ENCODE results near the gene MYOM1.

Gene MYOM1

GRCh38 chr18:3060667-3061580 is 158.8 kb downstream of the MYOM1 start:
- H2AFZ ChIP-seq = peak overlapping the region; percentile 18
- H3K4me2 ChIP-seq (ENCODE audit: low read length) = no peak overlapping the region
- H3K4me3 ChIP-seq (ENCODE audit: low read depth, low read length) = no peak overlapping the region
- no peaks in the 10 kb centered on the region for H3K9me3 ChIP-seq (ENCODE audit: control insufficient read depth, low read length)
- TF ChIP-seq, protein P1, sequence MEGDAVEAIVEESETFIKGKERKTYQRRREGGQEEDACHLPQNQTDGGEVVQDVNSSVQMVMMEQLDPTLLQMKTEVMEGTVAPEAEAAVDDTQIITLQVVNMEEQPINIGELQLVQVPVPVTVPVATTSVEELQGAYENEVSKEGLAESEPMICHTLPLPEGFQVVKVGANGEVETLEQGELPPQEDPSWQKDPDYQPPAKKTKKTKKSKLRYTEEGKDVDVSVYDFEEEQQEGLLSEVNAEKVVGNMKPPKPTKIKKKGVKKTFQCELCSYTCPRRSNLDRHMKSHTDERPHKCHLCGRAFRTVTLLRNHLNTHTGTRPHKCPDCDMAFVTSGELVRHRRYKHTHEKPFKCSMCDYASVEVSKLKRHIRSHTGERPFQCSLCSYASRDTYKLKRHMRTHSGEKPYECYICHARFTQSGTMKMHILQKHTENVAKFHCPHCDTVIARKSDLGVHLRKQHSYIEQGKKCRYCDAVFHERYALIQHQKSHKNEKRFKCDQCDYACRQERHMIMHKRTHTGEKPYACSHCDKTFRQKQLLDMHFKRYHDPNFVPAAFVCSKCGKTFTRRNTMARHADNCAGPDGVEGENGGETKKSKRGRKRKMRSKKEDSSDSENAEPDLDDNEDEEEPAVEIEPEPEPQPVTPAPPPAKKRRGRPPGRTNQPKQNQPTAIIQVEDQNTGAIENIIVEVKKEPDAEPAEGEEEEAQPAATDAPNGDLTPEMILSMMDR (IDR thresholded peaks at IDR 0.05) = no peak
- no peak overlapping the region for H3K27ac ChIP-seq
- no peak overlapping the region for H3K9ac ChIP-seq
- H3K27me3 ChIP-seq (ENCODE audit: control insufficient read depth, insufficient read depth, low read length) = no peaks in the 10 kb centered on the region
- no peaks in the 10 kb centered on the region for H3K4me1 ChIP-seq
- no peaks in the 10 kb centered on the region for H3K79me2 ChIP-seq
- no peaks in the 10 kb centered on the region for H3K36me3 ChIP-seq (ENCODE audit: control insufficient read depth, insufficient read depth, low read length)

- Histone ChIP-seq H3K27ac (no peak overlapping the region), H3K4me2 (ENCODE audit: low read length) (no peak overlapping the region), H3K9ac (no peak overlapping the region), H3K9me3 (ENCODE audit: control insufficient read depth, low read length) (no peaks in the 10 kb centered on the region), H2AFZ (no peak overlapping the region), H3K4me1 (no peaks in the 10 kb centered on the region), H3K27me3 (ENCODE audit: control insufficient read depth, insufficient read depth, low read length) (no peaks in the 10 kb centered on the region), H3K36me3 (ENCODE audit: control insufficient read depth, insufficient read depth, low read length) (no peaks in the 10 kb centered on the region), H3K79me2 (no peaks in the 10 kb centered on the region), H3K4me3 (ENCODE audit: low read depth, low read length) (no peak overlapping the region)
- TF ChIP-seq, protein P1 (IDR thresholded peaks at IDR 0.05) = no peak
Observed at GRCh38 chr18:3059272-3059671, 160.5 kb downstream of the MYOM1 start.

- no peaks in the 10 kb centered on the region for H3K79me2 ChIP-seq
- H3K36me3 ChIP-seq (ENCODE audit: control insufficient read depth, insufficient read depth, low read length) = no peaks in the 10 kb centered on the region
- H3K4me1 ChIP-seq = no peaks in the 10 kb centered on the region
- no peak overlapping the region for H2AFZ ChIP-seq
- no peak overlapping the region for H3K4me3 ChIP-seq (ENCODE audit: low read depth, low read length)
- no peak overlapping the region for H3K9ac ChIP-seq
- H3K4me2 ChIP-seq (ENCODE audit: low read length) = no peak overlapping the region
- no peak overlapping the region for H3K27ac ChIP-seq
- H3K27me3 ChIP-seq (ENCODE audit: control insufficient read depth, insufficient read depth, low read length) = no peaks in the 10 kb centered on the region
- TF ChIP-seq, protein P1 (IDR thresholded peaks at IDR 0.05) = no peak
- no peaks in the 10 kb centered on the region for H3K9me3 ChIP-seq (ENCODE audit: control insufficient read depth, low read length)
Observed at GRCh38 chr18:3058328-3059191, 161.2 kb downstream of the MYOM1 start.

DNA sequence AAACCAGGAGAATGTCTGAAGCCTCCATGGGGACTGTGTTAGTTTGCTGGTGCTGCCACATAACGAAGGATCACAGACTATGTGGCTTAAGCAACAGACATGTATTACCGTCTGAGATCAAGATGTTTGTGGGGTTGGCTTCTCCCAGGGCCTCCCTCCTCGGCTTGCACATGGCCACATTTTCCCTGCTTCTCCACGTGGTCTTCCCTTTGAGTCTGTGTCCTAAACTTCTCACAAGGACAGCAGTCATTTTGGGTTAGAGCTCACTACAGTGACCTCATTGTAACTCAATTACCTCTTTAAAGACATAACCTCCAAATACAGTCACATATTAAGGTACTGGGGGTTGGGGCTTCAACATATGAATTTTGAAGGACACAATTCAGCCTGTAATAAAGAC is 162.2 kb downstream of the MYOM1 start:
- no peaks in the 10 kb centered on the region for H3K9me3 ChIP-seq (ENCODE audit: control insufficient read depth, low read length)
- no peaks in the 10 kb centered on the region for H3K27me3 ChIP-seq (ENCODE audit: control insufficient read depth, insufficient read depth, low read length)
- no peak overlapping the region for H3K27ac ChIP-seq
- H3K4me3 ChIP-seq (ENCODE audit: low read depth, low read length) = no peak overlapping the region
- no peak overlapping the region for H2AFZ ChIP-seq
- H3K4me1 ChIP-seq = no peaks in the 10 kb centered on the region
- H3K79me2 ChIP-seq = no peaks in the 10 kb centered on the region
- no peak overlapping the region for H3K4me2 ChIP-seq (ENCODE audit: low read length)
- H3K9ac ChIP-seq = no peak overlapping the region
- TF ChIP-seq, protein P1 (IDR thresholded peaks at IDR 0.05) = no peak
- no peaks in the 10 kb centered on the region for H3K36me3 ChIP-seq (ENCODE audit: control insufficient read depth, insufficient read depth, low read length)

Data from parathyroid adenoma (tissue), 2 donors.